Nephron progenitor cell (in vitro differentiated cells): ENCODE results near the gene KCNQ1OT1.

Experiments
- DNase-seq: peaks from one replicate; pipeline ENCODE4 v3.0.0; 2021
- H3K27ac Mint-ChIP-seq: 2 replicates; pipeline ENCODE4 v1.8.0; 2021; ENCODE audit warnings: mild to moderate bottlenecking, moderate library complexity, mixed read lengths
- H3K27me3 Mint-ChIP-seq: 2 replicates; pipeline ENCODE4 v1.8.0; 2021; ENCODE audit warnings: mild to moderate bottlenecking, low read depth, mixed read lengths; ENCODE audit not compliant: poor library complexity
- H3K36me3 Mint-ChIP-seq: 2 replicates; pipeline ENCODE4 v1.8.0; 2021; ENCODE audit warnings: low read depth, mixed read lengths
- H3K4me1 Mint-ChIP-seq: 2 replicates; pipeline ENCODE4 v1.8.0; 2021; ENCODE audit warnings: mixed read lengths
- H3K4me3 Mint-ChIP-seq: 2 replicates; pipeline ENCODE4 v1.8.0; 2021; ENCODE audit warnings: mild to moderate bottlenecking, moderate library complexity, mixed read lengths
- H3K9me3 Mint-ChIP-seq: 2 replicates; pipeline ENCODE4 v1.8.0; 2021; ENCODE audit warnings: mild to moderate bottlenecking, moderate library complexity, mixed read lengths
- TF ChIP-seq, protein P1 (sequence below): fragments of 200-600 bp; sonication (generic); IDR thresholded peaks from 2 replicates; pipeline ENCODE4 v1.5.0; 2021; ENCODE audit warnings: antibody characterized with exemption

Gene KCNQ1OT1

DNA sequence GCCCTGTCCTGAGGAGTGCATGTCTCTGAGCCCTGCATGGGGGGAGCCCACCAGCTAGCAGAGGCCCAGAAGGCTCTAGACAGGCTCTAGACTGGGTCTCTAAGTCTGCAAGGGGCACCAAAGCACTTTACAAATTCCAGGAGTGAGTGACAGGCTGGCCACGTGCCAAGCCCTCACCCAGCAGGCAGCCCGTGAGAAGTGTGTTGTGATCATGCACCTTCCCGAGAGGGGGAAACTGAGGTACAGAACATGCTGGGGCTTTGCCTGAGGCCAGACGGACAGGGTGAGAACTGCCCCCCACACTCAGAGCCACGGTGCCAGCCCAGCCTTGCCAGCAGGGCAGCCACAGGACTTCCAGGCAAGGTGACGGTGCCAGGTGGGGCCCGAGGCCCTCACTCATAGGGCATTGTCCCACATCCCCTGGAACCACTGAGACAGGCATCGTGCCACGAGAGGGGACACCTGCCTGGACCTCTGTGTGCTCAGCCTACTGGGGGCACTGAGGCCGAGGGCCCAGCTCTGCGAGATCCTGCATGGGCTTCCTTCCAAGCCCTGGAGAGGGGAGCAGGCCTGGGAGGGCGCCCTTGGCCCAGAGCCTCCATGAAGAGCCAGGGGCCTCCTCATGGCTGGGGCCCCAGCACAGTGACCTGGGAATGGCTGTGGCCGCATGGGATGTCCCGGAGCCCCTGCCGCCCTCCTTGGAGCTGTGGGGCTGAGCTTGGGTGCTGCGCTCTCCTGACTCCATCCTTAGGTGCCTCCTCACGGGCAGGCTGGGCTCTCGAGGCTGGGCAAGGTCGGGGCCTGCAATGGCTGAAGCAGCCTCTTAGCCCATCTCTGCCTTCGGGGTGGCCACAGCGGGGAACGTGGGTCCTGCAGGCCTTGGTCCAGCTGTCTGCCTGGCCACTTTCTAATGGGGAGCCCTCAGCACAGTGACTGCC, 121.5 kb downstream of the KCNQ1OT1 start:
- Mint-ChIP-seq H3K4me1 (peaks cover 44% of the 10 kb centered on the region), H3K9me3 (no peaks in the 10 kb centered on the region), H3K27ac (no peak overlapping the region), H3K27me3 (no peaks in the 10 kb centered on the region), H3K36me3 (no peaks in the 10 kb centered on the region), H3K4me3 (no peak overlapping the region)
- TF ChIP-seq, protein P1, sequence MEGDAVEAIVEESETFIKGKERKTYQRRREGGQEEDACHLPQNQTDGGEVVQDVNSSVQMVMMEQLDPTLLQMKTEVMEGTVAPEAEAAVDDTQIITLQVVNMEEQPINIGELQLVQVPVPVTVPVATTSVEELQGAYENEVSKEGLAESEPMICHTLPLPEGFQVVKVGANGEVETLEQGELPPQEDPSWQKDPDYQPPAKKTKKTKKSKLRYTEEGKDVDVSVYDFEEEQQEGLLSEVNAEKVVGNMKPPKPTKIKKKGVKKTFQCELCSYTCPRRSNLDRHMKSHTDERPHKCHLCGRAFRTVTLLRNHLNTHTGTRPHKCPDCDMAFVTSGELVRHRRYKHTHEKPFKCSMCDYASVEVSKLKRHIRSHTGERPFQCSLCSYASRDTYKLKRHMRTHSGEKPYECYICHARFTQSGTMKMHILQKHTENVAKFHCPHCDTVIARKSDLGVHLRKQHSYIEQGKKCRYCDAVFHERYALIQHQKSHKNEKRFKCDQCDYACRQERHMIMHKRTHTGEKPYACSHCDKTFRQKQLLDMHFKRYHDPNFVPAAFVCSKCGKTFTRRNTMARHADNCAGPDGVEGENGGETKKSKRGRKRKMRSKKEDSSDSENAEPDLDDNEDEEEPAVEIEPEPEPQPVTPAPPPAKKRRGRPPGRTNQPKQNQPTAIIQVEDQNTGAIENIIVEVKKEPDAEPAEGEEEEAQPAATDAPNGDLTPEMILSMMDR, result no peak
- no peak for DNase-seq

DNA sequence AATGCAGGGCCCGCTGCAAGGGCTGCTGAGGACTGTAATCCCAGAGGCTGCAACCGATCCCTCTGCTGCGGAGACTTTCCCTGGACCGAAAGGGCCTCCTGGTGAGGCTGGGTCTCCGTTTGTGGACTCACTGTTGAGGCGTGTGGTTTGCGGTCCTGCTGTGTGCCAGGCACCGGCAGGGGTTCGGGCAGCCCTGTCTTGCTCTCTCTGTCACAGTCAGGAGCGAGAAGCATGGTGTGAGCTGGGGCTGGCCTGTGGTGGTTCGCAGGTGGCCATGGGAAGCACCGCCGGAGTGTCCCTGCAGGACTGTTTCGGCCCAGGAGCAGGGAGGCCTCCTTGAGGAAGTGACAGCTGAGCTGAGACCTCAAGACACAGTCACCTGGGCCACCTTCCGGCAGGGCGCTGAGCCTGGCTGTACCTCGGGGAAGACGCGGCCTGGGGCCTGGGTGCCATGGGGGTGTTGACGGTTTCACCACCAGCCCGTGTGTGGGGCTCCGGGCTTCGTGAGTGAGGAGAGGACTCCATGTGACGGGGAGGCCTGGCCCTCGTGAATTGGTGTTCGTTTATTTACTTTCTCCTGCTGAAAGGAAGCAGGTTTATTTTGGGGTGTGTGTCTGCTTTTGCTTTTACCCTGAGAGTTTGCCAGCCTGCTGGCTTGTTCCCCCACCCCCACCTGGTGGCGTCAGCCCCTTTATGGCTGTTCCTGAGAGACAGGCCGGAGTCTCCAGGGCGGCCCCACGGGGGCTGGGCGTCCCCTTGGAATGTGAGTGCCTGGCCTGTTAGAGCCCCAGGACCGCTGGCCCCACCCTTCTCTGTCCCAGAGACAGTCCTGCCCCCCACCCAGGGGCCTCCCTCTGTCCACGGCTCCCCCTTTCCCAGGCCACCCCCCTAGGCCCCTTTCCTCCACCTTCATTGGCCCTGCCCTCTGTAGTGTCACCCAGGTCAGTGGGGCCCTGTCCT, 122.5 kb downstream of the KCNQ1OT1 start:
- Mint-ChIP-seq H3K9me3 (no peaks in the 10 kb centered on the region), H3K36me3 (no peaks in the 10 kb centered on the region), H3K4me1 (peaks cover 38% of the 10 kb centered on the region), H3K27me3 (no peaks in the 10 kb centered on the region), H3K4me3 (no peak overlapping the region), H3K27ac (no peak overlapping the region)
- DNase-seq, result peak; percentile 42
- TF ChIP-seq, protein P1, result no peak

DNA sequence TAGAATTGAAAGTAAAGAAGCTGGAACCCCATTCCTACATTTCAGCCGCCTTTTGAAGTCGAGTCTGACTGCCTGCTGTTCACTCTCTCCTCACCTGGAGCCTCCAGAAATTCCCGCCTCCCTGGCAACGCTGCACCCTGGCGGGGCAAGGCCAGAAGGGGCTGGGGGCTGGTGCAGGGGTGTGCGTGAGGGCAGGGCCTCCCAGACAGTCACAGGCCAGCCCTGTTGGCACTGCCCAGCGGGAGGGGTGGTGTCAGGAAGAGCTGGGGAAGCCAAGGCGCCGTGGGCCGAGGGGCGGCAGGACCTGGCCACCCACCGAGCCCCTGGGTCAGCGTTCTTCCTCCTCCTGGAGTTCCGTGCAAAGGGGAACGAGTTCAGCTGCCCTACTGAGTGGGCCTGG, 123.2 kb downstream of the KCNQ1OT1 start:
- H3K4me3 Mint-ChIP-seq, result no peak overlapping the region
- TF ChIP-seq, protein P1, result no peak
- H3K27me3 Mint-ChIP-seq, result no peaks in the 10 kb centered on the region
- DNase-seq, result no peak
- no peak overlapping the region for H3K27ac Mint-ChIP-seq
- H3K9me3 Mint-ChIP-seq, result no peaks in the 10 kb centered on the region
- H3K36me3 Mint-ChIP-seq, result no peaks in the 10 kb centered on the region
- H3K4me1 Mint-ChIP-seq, result peaks cover 38% of the 10 kb centered on the region

DNA sequence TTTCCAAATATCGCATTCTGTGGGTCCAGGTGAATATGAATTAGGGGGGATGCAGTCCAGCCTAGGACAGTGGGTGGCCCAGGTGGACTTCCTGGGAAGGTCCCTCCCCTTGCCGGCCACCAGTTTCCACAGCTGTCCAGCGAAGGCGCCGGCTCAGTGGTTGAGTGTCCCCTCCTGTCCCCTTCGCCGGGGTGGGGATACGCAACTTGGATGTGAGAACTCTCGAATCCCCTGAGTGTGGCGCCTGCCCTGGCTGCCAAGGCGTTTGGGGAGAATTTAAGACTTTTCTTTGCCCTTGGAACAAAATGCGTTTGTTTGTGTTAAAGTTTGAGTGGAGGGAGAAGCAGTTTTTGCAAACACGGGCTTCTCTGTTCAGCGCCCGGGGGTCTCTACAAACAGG, 123.7 kb downstream of the KCNQ1OT1 start:
- Mint-ChIP-seq H3K27me3 (no peaks in the 10 kb centered on the region), H3K27ac (no peak overlapping the region), H3K36me3 (no peaks in the 10 kb centered on the region), H3K4me3 (no peak overlapping the region), H3K4me1 (peaks cover 38% of the 10 kb centered on the region), H3K9me3 (no peaks in the 10 kb centered on the region)
- TF ChIP-seq, protein P1, result no peak
- DNase-seq, result no peak

DNA sequence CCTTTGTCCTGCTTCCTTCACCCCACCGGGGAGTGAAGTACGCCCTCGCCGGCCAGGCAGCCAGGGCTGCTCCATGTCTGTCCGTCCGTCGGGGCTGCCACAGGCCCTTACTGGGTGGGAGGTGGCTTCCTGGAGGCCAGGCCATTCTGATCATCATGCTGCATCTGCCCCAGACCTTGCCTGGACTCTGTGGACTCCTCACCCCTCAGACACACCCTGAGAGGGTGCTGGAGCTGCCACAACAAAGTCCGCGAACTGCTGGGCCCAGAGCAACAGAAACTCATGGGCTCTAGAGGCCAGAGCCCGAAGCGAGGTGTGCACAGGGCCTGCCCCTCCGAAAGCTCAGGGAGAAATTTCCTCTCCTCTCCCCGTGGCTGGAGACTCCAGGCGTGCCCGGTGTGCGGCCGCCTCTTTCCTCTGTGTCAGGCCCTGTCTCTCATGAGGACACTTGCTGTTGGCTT, 124.2 kb downstream of the KCNQ1OT1 start:
- no peak overlapping the region for H3K27ac Mint-ChIP-seq
- H3K9me3 Mint-ChIP-seq, result no peaks in the 10 kb centered on the region
- TF ChIP-seq, protein P1, result no peak
- H3K4me1 Mint-ChIP-seq, result peaks cover 36% of the 10 kb centered on the region
- H3K36me3 Mint-ChIP-seq, result no peaks in the 10 kb centered on the region
- no peak overlapping the region for H3K4me3 Mint-ChIP-seq
- no peaks in the 10 kb centered on the region for H3K27me3 Mint-ChIP-seq
- DNase-seq, result no peak
